Measurements from ENCODE around the gene PLEKHA6.

Gene PLEKHA6

GRCh38 chr1:204190212-204191211 lies 169.2 kb downstream of the PLEKHA6 start:
- DNase-seq (ENCODE audit: low read depth in 4 of 4, low spot score in 1 of 4) = no peak

GRCh38 chr1:204188959-204189639 lies 170.6 kb downstream of the PLEKHA6 start:
- DNase-seq (ENCODE audit: low read depth in 4 of 4, low spot score in 1 of 4) = no peak

- DNase-seq (ENCODE audit: low read depth in 4 of 4, low spot score in 1 of 4) = no peak
Observed at GRCh38 chr1:204186597-204186996, 173.1 kb downstream of the PLEKHA6 start.

- no peak for DNase-seq (ENCODE audit: low read depth in 4 of 4, low spot score in 1 of 4)
Observed at GRCh38 chr1:204181116-204181515, 178.6 kb downstream of the PLEKHA6 start.

- DNase-seq (ENCODE audit: low read depth in 4 of 4, low spot score in 1 of 4) = no peak
Observed at GRCh38 chr1:204180133-204180532, 179.6 kb downstream of the PLEKHA6 start.

GRCh38 chr1:204178487-204179281 lies 181.0 kb downstream of the PLEKHA6 start:
- no peak for DNase-seq (ENCODE audit: low read depth in 4 of 4, low spot score in 1 of 4)

GRCh38 chr1:204177133-204177532 lies 182.6 kb downstream of the PLEKHA6 start:
- no peak for DNase-seq (ENCODE audit: low read depth in 4 of 4, low spot score in 1 of 4)

- no peak for DNase-seq (ENCODE audit: low read depth in 4 of 4, low spot score in 1 of 4)
Observed at GRCh38 chr1:204176049-204176448, 183.7 kb downstream of the PLEKHA6 start.

GRCh38 chr1:204174958-204175357 lies 184.8 kb downstream of the PLEKHA6 start:
- no peak for DNase-seq (ENCODE audit: low read depth in 4 of 4, low spot score in 1 of 4)

- DNase-seq (ENCODE audit: low read depth in 4 of 4, low spot score in 1 of 4) = no peak
Observed at GRCh38 chr1:204172404-204173029, 187.2 kb downstream of the PLEKHA6 start.

GRCh38 chr1:204171751-204172178 lies 188.0 kb downstream of the PLEKHA6 start:
- no peak for DNase-seq (ENCODE audit: low read depth in 4 of 4, low spot score in 1 of 4)

- no peak for DNase-seq (ENCODE audit: low read depth in 4 of 4, low spot score in 1 of 4)
Observed at GRCh38 chr1:204170494-204171155, 189.1 kb downstream of the PLEKHA6 start.

GRCh38 chr1:204169858-204170257 lies 189.9 kb downstream of the PLEKHA6 start:
- DNase-seq (ENCODE audit: low read depth in 4 of 4, low spot score in 1 of 4) = no peak

All from stimulated activated CD4-positive, alpha-beta T cell treated with anti-CD3 and anti-CD28 coated beads, Interleukin-1b, Interleukin-23, amount 100 ng/mL, for 24 hours (primary cell).